T follicular helper cell (primary cell): Measurements from ENCODE around the gene FTCDNL1.

Experiments used
- DNase-seq: peaks from one replicate; pipeline ENCODE4 v3.0.0-alpha.2; 2020; ENCODE audit warnings: low read depth

FTCDNL1 gene

GRCh38 chr2:199842631-199843395, 8.2 kb downstream of the FTCDNL1 start:
- no peak for DNase-seq

- DNase-seq: no peak
Observed at GRCh38 chr2:199841409-199841808, 9.6 kb downstream of the FTCDNL1 start.

- no peak for DNase-seq
Observed at GRCh38 chr2:199838399-199838798, 12.6 kb downstream of the FTCDNL1 start.

- no peak for DNase-seq
Observed at GRCh38 chr2:199836943-199837342, 14.0 kb downstream of the FTCDNL1 start.

- no peak for DNase-seq
Observed at GRCh38 chr2:199833525-199833924, 17.5 kb downstream of the FTCDNL1 start.

- no peak for DNase-seq
Observed at GRCh38 chr2:199830531-199830930, 20.5 kb downstream of the FTCDNL1 start.

- no peak for DNase-seq
Observed at GRCh38 chr2:199829628-199830027, 21.4 kb downstream of the FTCDNL1 start.

- no peak for DNase-seq
Observed at GRCh38 chr2:199819746-199820145, 31.2 kb downstream of the FTCDNL1 start.

GRCh38 chr2:199818754-199819153, 32.2 kb downstream of the FTCDNL1 start:
- no peak for DNase-seq

- DNase-seq: no peak
Observed at GRCh38 chr2:199818026-199818425, 33.0 kb downstream of the FTCDNL1 start.

GRCh38 chr2:199814817-199815211, 36.2 kb downstream of the FTCDNL1 start:
- DNase-seq: no peak

GRCh38 chr2:199814101-199814816, 36.7 kb downstream of the FTCDNL1 start:
- no peak for DNase-seq

GRCh38 chr2:199812493-199812892, 38.5 kb downstream of the FTCDNL1 start:
- no peak for DNase-seq

GRCh38 chr2:199811346-199811745, 39.6 kb downstream of the FTCDNL1 start:
- DNase-seq: no peak

GRCh38 chr2:199810422-199811171, 40.4 kb downstream of the FTCDNL1 start:
- DNase-seq: no peak

- DNase-seq: no peak
Observed at GRCh38 chr2:199807966-199808365, 43.0 kb downstream of the FTCDNL1 start.

GRCh38 chr2:199806179-199806578, 44.8 kb downstream of the FTCDNL1 start:
- no peak for DNase-seq

GRCh38 chr2:199804831-199805230, 46.2 kb downstream of the FTCDNL1 start:
- no peak for DNase-seq

- no peak for DNase-seq
Observed at GRCh38 chr2:199798831-199799580, 52.0 kb downstream of the FTCDNL1 start.

- DNase-seq: no peak
Observed at GRCh38 chr2:199797431-199798403, 53.3 kb downstream of the FTCDNL1 start.

- no peak for DNase-seq
Observed at GRCh38 chr2:199792381-199792780, 58.6 kb downstream of the FTCDNL1 start.
